ENCODE data around the gene MUC5B.

The MUC5B gene

GRCh38 chr11:1303126-1303821 lies 80.4 kb downstream of the MUC5B start:
- no peak for DNase-seq

DNA sequence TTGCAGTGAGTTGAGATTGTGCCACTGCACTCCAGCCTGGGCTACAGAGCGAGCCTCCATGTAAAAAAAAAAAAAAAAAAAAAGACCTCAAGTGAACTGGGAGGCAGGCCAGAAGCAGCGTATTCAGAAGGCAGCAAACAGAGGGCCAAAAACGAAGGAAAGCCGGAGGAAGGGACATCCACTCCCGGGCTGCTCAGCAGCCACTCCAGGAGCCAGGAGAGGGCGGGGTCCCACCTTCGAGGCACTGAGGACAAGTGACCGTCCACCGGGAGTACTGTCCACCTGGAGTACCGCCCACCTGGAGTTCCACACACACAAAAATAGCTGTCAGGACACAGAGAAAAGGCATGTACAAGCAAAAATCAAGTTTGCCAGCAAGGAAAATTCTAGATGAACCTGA lies 81.1 kb downstream of the MUC5B start:
- no peak for DNase-seq

GRCh38 chr11:1304380-1304779 lies 81.5 kb downstream of the MUC5B start:
- DNase-seq: no peak

GRCh38 chr11:1305063-1305495 lies 82.2 kb downstream of the MUC5B start:
- no peak for DNase-seq

DNA sequence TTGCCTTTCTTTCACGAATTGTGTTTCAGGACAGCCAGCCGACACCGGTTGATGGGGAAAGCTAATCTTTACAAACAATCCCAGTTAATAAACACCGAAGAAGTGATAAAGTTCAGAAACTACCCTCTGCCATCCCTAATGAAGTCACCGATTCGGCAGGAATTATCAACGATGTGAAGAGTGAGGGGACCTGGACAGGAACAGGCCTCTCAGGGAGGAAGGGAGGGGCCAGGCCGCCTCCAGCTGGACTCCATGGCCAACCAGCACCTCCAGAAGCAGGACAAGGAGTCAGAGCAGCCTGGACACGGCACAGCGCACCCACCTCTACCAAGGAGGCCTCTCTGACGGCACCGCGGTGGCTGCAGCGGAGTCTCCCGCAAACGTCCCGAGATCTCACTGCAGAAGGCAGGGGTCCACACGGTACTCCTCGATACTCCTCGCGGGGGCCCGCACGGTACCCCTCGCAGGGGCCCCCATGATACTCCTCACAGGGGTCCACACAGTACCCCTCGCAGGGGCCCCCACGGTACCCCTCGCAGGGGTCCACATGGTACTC lies 82.7 kb downstream of the MUC5B start:
- no peak for DNase-seq

DNA sequence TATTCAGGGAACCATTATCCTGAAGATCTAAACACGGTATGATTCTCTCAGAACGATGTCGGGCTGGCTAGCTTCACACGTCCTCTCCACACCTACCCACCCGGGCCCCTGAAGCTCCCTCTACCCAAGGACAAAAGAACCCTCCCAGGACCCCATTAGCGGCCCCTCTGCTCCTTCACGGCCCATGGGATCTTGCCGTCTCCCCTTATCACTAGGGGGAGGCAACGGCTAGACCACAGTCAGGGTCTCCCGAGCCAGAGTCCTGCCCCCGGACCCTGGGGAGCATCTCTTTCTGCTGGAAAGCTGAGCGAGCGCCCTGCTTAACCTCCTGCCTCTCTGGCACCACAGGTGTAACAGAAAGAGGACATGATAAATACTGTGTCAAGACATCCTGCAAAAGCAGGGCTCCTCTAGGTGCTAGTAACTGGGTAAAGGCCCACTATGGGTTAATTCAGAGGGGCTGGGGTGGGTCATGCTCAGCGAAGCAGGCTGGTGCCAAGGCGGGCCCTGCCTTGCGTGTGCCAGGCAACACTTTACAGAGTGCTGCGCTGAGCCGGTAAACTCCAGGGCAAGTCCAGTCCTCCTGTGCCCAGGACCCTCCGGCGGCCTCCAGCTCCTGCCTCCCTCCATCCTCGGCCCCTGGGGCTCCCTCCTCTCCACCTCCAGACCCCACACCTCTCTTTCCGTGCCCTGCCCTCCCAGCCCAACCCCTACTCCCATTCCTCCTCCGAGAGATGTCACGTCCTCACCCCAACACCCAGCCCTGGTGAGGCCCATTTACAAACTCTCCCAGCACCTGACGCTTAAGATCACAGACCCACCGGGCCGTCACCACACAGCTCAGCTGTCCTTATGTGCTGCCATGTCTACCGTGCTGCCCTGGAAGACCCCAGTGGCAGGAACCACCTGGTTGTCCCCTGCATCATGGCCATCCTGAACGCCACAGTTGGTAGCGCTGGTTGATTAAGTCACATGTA lies 83.6 kb downstream of the MUC5B start:
- no peak for DNase-seq

DNA sequence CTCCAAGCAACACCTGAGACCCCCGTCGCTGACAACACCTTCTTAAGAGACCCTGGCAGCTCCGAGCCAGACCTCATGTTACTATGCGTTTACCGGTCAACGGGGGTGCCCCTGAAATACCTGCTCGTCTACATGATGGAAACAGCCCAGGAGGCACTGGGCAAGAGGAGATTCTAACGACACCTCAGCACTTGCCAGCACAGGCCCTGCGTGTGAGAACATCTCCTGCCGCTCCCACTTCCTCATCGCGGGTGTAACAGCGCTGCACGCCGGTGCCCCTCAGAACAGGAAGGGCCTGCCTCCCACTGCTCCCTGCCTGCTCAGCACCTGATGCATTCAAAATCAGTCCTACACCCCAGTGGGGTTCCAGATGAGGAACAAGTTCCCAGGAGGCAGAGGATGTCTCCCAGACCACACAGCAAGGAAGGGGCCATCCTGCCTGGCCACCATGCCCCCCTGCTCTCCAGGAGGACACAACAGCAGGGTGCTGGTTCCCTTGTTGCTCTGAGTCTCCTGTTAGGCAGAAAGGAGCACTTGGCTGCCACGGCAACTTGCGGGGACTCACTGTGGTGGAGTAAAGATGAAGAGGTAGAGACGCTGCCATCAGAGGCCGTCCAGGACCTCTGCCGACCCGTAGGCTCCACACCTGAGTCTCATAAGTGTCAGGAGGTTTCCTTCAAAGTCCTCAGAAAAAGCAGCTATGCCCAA lies 84.5 kb downstream of the MUC5B start:
- no peak for DNase-seq

DNA sequence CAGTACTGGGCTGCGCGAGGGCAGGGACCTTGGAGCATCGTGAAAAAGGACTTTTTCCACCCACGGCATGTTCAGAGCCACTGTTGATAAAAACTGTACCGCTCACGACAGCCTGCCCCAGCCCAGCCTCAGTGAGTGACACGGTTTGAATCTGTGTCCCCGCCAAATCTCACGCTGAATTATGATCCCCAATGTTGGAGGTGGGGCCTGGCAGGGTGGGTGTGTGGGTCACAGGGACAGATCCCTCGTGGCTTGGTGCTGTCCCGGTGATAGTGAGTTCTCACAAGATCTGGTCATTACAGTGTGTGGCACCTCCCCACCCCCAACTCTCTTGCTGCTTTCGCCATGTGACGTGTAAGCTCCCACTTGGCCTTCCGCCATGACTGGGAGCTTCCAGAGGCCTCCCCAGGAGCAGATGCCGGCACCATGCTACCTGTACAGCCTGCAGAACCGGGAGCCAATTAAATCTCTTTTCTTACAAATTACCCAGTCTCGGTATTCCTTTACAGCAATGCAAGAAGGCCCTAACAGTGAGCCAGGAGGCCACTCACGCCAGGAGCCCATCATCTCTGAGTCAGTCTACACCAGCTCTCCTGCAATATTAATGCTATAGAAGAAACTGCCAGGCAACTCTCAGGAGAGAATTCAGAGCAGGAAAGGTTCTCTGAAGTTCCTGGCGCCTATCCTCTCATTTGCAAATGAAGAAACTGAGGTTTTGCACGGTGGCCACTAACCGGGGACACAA lies 85.3 kb downstream of the MUC5B start:
- DNase-seq: no peak

DNA sequence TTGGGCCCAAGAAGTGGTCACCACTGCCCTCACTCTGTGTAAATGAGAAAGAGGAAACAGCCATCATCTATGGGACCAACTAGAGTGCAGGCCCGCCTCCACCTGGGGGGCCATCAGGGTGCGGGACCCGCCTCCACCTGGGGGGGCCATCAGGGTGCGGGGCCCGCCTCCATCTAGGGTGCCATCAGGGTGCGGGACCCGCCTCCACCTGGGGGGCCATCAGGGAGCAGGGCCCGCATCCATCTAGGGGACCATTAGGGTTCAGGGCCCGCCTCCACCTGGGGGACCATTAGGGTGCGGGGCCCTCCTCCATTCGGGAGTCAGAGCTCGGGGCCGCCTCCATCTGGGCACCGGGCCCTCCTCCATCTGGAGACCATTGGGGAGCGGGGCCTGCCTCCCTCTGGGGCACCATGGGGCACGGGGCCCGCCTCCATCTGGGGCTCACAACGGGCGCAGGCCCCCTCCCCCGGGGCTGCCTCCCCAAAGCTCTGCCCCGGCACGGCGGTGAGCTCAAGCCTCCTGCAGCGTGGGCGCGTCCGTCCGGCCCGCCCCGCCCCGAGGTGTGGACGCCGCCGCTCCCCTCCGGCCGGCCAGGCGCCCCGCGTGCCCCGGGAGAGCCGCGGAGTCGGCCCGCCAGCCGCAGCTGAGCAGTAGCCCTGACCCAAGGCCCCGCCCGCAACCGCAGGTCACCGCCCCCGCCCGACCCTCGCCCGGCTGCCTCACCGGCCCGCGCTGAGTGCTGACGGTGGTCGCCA lies 86.1 kb downstream of the MUC5B start:
- no peak for DNase-seq

- DNase-seq: peak; percentile 88
Observed at GRCh38 chr11:1309498-1310317, 86.8 kb downstream of the MUC5B start, which contains the start of gene TOLLIP. TOLLIP (minus strand) TSS chr11:1309632; CDS start chr11:1309498, 134 bp downstream.

GRCh38 chr11:1310318-1310687 lies 87.4 kb downstream of the MUC5B start:
- no peak for DNase-seq

DNA sequence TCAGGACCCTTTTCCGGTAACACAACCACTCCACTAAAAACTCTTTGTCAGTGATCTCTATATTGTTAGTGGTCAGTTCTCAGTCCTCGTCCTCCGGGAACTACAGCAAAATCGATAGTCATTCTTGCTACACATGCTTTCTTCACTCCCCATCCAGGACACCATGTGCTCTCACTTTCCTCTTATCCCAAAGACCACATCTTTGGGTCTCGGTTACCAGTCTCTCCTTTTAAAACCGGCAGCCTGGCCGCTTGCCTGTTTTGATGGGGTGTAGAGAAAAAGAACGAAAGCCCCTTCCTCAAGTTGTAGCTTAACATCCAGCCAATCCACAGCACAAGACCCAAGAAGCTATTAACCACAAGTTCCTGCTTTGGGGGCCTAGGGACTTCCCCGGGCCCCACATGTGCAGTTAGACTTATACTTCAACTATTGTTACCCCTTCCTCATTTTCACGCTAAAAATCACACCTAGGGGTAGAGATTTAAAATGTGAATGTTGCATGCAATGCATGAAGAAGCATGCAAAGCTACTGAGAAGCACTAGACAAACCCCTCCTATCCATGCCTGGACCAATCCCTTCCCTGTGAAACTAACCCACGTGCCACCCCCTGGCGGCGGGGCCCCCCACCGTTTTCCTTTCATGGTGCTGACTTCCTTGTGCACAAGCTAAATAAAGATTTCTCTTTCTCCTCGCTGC lies 88.1 kb downstream of the MUC5B start:
- DNase-seq: peak; percentile 40
